ENCODE data around the gene LBP.

- TF ChIP-seq CTCF (IDR thresholded peaks at IDR 0.05 in 4 of 5, conservative IDR thresholded peaks at IDR 0.05 in 1 of 5) = no peak
- no peak for TF ChIP-seq POLR2A (IDR thresholded peaks at IDR 0.05)
Observed at GRCh38 chr20:38317422-38317821, 28.9 kb upstream of the LBP start.

Data from gastrocnemius medialis (tissue), 4 donors.